CD4-positive, alpha-beta memory T cell (primary cell): ENCODE data around the gene LSM2. TPM values are rescaled to one million over a fixed set of nuclear protein-coding genes. Genes with fewer than 3 reads are reported as not detected.
A peak's percentile ranks its signal among the peaks of the same experiment; 100 is the strongest.

ENCODE experiments used
- CTCF ChIA-PET: fragments of 350-600 bp; sonication (Branson Sonifier 250); formaldehyde crosslinking; loops from one replicate; lab custom pipeline; 2021; ENCODE audit warnings: inconsistent platforms; ENCODE audit not compliant: partially characterized antibody; lab: Charles Lee
- POLR2A ChIA-PET: fragments of 350-600 bp; sonication (Branson Sonifier 250); formaldehyde crosslinking; loops from one replicate; lab custom pipeline; 2021; ENCODE audit not compliant: partially characterized antibody; lab: Charles Lee
- DNase-seq, 5 donors: peaks; one replicate each; pipeline versions ENCODE4 v3.0.0 to v3.0.0-alpha.2; 2020 to 2022; ENCODE audit warnings: mixed read lengths in 1 of 5
- H3K27ac ChIP-seq: one replicate; pipeline ENCODE4 v1.7.0; 2013; ENCODE audit warnings: low read depth, low read length
- H3K27me3 ChIP-seq: 2 replicates; pipeline ENCODE4 v1.7.0; 2013; ENCODE audit warnings: mild to moderate bottlenecking, low read length, moderate library complexity; ENCODE audit not compliant: insufficient read depth
- H3K36me3 ChIP-seq: 2 replicates; pipeline ENCODE4 v1.7.0; 2013; ENCODE audit warnings: mild to moderate bottlenecking, low read length, moderate library complexity; ENCODE audit not compliant: insufficient read depth
- H3K4me1 ChIP-seq: 2 replicates; pipeline ENCODE4 v1.7.0; 2013; ENCODE audit warnings: mild to moderate bottlenecking, low read length, moderate library complexity; ENCODE audit not compliant: insufficient read depth
- H3K4me3 ChIP-seq, 2 donors: one replicate each; pipeline ENCODE4 v1.7.0; 2013; ENCODE audit warnings: low read length in 2 of 2, mild to moderate bottlenecking in 1 of 2
- H3K9me3 ChIP-seq, 2 donors: one replicate each; pipeline ENCODE4 v1.7.0; 2013; ENCODE audit warnings: low read length in 2 of 2, control low read depth in 1 of 2; ENCODE audit not compliant: control insufficient read depth in 1 of 2
- H3K27ac Mint-ChIP-seq, 7 donors: one replicate each; pipeline ENCODE4 v1.8.0; 2020 to 2021; ENCODE audit warnings: mixed read lengths in 7 of 7, mild to moderate bottlenecking in 6 of 7, inconsistent platforms in 3 of 7, moderate library complexity in 3 of 7
- H3K27me3 Mint-ChIP-seq, 2 donors: one replicate each; pipeline ENCODE4 v1.8.0; 2020 to 2021; ENCODE audit warnings: mixed read lengths in 2 of 2
- H3K36me3 Mint-ChIP-seq, 2 donors: one replicate each; pipeline ENCODE4 v1.8.0; 2020 to 2021; ENCODE audit warnings: mixed read lengths in 2 of 2, inconsistent platforms in 1 of 2, mild to moderate bottlenecking in 1 of 2
- H3K4me1 Mint-ChIP-seq, 4 donors: one replicate each; pipeline ENCODE4 v1.8.0; 2020 to 2021; ENCODE audit warnings: mixed read lengths in 4 of 4, mild to moderate bottlenecking in 1 of 4
- H3K4me3 Mint-ChIP-seq, 8 donors: one replicate each; pipeline ENCODE4 v1.8.0; 2020 to 2021; ENCODE audit warnings: mixed read lengths in 8 of 8, mild to moderate bottlenecking in 7 of 8, moderate library complexity in 6 of 8, inconsistent platforms in 3 of 8
- H3K9me3 Mint-ChIP-seq, 8 donors: one replicate each; pipeline ENCODE4 v1.8.0; 2020 to 2021; ENCODE audit warnings: mixed read lengths in 8 of 8, mild to moderate bottlenecking in 5 of 8, inconsistent platforms in 3 of 8, moderate library complexity in 1 of 8
- intact Hi-C: fragments of 100-400 bp; cut with micrococcal nuclease; formaldehyde crosslinking; loops from one replicate; pipeline ENCODE4 v1.15.1; 2023
- polyA plus RNA-seq, 2 donors: library from polyadenylated mRNA; unstranded; fragments of 300-500 nt; fragmentation: Illumina TruSeq; gene quantifications; one replicate each; pipeline ENCODE4 v1.2.3, GENCODE V29; 2021
- total RNA-seq, 2 experiments: library from RNA; stranded (reverse); gene quantifications; one replicate each; pipeline ENCODE4 v1.2.3, GENCODE V29; 2021

The LSM2 gene
- total and polyA plus RNA-seq, 4 experiments from 2014 or later: 30.0 to 80.4 (median 51.0) TPM

DNA sequence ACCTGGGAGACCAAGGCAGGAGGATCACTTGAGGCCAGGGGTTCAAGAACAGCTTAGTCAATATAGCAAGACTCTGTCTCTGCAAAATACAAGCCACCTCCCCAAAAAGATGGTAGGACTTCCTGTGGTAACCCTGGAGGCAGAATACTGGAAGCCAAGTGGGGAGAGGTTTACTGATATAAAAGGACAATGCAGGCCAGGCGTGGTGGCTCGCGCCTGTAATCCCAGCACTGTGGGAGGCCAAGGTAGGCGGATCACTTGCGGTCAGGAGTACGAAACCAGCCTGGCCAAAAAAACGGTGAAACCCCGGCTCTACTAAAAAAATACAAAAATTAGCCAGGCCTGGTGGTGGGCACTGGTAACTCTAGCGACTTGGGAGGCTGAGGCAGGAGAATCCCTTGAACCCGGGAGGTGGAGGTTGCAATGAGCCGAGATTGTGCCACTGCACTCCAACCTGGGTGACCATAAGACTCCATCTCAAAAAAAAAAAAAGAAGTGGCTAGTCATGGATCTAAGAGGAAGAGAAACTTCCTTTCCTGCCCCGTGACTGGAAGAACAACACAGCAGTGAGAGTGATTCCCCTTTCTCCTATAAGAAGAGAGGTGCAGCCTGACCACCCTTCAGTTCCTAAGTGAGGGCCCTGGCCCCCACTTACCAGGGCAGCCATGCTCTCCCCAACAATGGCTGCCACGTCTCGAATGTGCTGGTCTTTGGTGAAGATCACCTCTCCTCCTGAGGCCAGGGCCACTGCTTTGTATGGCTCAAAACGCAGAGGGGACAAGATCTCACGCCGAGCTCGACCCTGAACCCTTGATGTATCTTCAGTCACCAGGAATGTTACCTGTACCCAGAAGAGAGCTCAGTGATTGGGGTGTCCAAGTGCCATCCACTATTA, 38.2 kb downstream of the LSM2 start:
- Histone ChIP-seq H3K36me3 (no peaks in the 10 kb centered on the region), H3K27me3 (no peaks in the 10 kb centered on the region), H3K4me3 (no peak overlapping the region), H3K4me1 (peaks cover 35% of the 10 kb centered on the region), H3K9me3 (no peaks in the 10 kb centered on the region), H3K27ac (no peak overlapping the region)
- no peak overlapping the region for H3K4me3 Mint-ChIP-seq
- H3K36me3 Mint-ChIP-seq: no peaks in the 10 kb centered on the region
- H3K27ac Mint-ChIP-seq: peak overlapping the region in 3 of 7 donors; percentile 55 to 65 (median 60)
- ChIA-PET POLR2A (interaction anchor here (0.7 to 7.1 kb wide), 7 partner anchors 31 to 66 kb away, joined by 3 to 78 read pairs (median 6); partner anchors contain the start of genes CLIC1, HSPA1A, HSPA1L and MSH5), CTCF (interaction anchor here (1.0 to 12.8 kb wide), 15 partner anchors 9 to 84 kb away, joined by 3 to 173 read pairs (median 8); partner anchors contain the start of genes CLIC1, DDAH2, HSPA1A and HSPA1B)
- intact Hi-C loops: loop anchor here (1.0 kb wide), 1 partner anchor 39 kb away; the partner anchor contains the start of gene DDAH2
- no peaks in the 10 kb centered on the region for H3K9me3 Mint-ChIP-seq
- no peak for DNase-seq
- peaks cover 15 to 36% (median 25%) of the 10 kb centered on the region in 4 donors for H3K4me1 Mint-ChIP-seq
- no peaks in the 10 kb centered on the region for H3K27me3 Mint-ChIP-seq

DNA sequence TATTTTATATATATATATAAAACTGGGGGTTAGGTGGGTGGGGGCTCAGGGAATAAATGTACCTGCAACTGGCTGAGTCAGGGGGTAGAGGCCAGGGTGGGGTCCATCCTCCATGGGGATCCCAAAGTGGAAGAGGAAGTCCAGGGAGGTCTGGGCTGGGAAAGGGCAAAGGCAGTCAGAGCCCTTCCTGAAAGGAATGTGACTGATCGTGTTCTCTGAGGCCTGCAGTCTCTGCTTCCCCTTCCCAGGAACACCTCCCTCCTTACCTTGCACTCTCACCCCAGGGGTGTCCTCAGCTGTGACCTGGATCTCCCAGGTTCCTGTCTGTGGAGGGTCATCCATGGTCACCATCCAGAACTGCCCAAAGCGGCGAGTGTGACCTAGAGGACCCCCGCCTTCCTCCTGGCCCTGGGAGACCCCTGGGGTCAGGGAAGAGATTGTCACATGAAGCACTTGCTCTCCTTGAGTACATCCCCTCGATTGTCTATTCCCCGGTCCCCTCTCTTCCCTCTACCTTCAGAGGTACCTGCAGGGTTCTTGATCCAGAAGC, 39.6 kb downstream of the LSM2 start:
- Histone ChIP-seq H3K27me3 (no peaks in the 10 kb centered on the region), H3K27ac (no peak overlapping the region), H3K9me3 (no peaks in the 10 kb centered on the region), H3K36me3 (no peaks in the 10 kb centered on the region), H3K4me3 (no peak overlapping the region), H3K4me1 (peaks cover 21% of the 10 kb centered on the region)
- Mint-ChIP-seq H3K27ac (no peak overlapping the region), H3K4me1 (peaks cover 9 to 24% (median 18%) of the 10 kb centered on the region in 4 donors), H3K27me3 (no peaks in the 10 kb centered on the region), H3K9me3 (no peaks in the 10 kb centered on the region), H3K36me3 (peaks cover 0 to 1% of the 10 kb centered on the region in 2 donors), H3K4me3 (no peak overlapping the region)
- POLR2A ChIA-PET: no interaction called here
- intact Hi-C loops: no loop called here
- no peak for DNase-seq
- CTCF ChIA-PET: interaction anchor here (12.8 kb wide), 1 partner anchor 33 kb away, joined by 173 read pairs; the partner anchor contains the start of genes CLIC1, DDAH2 and MSH5

DNA sequence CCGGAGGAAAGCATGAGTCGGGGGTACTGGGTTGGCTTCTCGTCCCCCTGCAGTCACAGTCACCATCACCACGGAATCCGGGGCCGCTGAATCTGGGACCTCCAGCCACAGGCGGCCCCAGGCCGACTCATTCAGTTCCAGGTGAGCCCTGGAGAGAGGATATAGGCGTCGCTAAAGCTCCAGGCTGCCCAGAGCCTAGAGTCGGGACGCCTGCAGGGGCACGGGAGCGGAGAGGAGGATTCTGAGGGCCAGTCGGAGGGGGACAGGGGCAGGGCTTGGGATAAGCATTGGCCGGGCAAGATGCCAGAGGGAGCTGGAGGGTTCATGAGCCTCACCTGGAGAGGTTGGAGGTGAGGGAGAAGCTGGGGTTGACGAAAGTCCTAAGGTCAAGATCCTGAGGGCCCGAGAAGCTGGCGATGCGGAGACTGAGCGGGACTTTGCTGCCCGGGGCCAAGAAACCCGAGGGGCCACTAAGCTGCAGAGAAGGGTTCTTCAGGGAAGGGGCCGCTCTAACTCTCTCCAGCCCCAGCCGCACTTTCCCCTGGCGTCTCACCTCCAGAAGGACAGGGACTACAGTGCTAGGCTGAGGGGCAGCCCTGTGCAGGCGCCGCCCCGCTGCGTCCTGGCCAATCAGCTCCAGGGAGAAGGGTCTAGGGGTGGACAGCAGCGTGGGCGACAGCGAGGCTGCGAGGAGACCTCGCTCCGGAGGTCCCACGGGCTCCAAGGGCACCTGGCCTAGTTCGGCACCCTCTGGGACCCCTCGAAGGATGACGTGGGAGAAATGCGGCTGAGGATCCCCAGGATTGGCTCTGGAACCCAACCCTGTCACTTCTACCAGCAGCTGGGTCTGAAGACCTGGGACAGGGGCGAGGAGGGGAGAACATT, 40.6 kb downstream of the LSM2 start:
- Mint-ChIP-seq H3K4me3 (no peak overlapping the region), H3K27ac (no peak overlapping the region), H3K4me1 (peaks cover 6 to 18% (median 12%) of the 10 kb centered on the region in 4 donors), H3K36me3 (peaks cover 2 to 3% of the 10 kb centered on the region in 2 donors), H3K27me3 (no peaks in the 10 kb centered on the region), H3K9me3 (no peaks in the 10 kb centered on the region)
- H3K4me3 ChIP-seq: no peak overlapping the region
- H3K9me3 ChIP-seq: no peaks in the 10 kb centered on the region
- intact Hi-C loops: no loop called here
- H3K4me1 ChIP-seq: peaks cover 11% of the 10 kb centered on the region
- H3K36me3 ChIP-seq: no peaks in the 10 kb centered on the region
- CTCF ChIA-PET: interaction anchor here (0.9 kb wide), 1 partner anchor 36 kb away, joined by 3 read pairs; no protein-coding TSS in a partner anchor
- POLR2A ChIA-PET: no interaction called here
- no peaks in the 10 kb centered on the region for H3K27me3 ChIP-seq
- no peak overlapping the region for H3K27ac ChIP-seq
- no peak for DNase-seq

DNA sequence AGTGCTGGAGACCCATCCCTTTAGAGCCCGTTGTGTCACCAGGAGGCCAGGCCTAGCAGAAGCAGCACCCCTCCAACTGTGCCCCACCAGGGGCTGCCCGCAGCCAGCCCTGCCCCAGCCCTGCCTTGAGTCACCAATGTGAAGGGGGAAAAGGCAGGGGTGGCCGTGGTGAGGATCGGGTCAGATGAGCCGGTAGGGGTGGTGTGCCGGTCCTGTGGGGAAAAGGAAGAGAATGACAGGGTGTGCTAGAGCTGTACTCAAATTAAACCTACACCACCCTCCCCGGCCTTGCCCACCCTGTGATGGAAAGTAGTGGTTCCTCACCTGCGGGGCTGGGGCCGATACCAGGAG, 41.2 kb downstream of the LSM2 start:
- no peaks in the 10 kb centered on the region for H3K27me3 ChIP-seq
- H3K27ac Mint-ChIP-seq: no peak overlapping the region
- no peaks in the 10 kb centered on the region for H3K9me3 ChIP-seq
- no peaks in the 10 kb centered on the region for H3K36me3 ChIP-seq
- intact Hi-C loops: no loop called here
- ChIA-PET POLR2A (no interaction called here), CTCF (no interaction called here)
- H3K27ac ChIP-seq: no peak overlapping the region
- peaks cover 5% of the 10 kb centered on the region for H3K4me1 ChIP-seq
- H3K27me3 Mint-ChIP-seq: no peaks in the 10 kb centered on the region
- DNase-seq: no peak
- peaks cover 4 to 13% (median 10%) of the 10 kb centered on the region in 4 donors for H3K4me1 Mint-ChIP-seq
- no peaks in the 10 kb centered on the region for H3K9me3 Mint-ChIP-seq
- H3K36me3 Mint-ChIP-seq: peaks cover 3 to 5% of the 10 kb centered on the region in 2 donors
- no peak overlapping the region for H3K4me3 Mint-ChIP-seq
- no peak overlapping the region for H3K4me3 ChIP-seq

DNA sequence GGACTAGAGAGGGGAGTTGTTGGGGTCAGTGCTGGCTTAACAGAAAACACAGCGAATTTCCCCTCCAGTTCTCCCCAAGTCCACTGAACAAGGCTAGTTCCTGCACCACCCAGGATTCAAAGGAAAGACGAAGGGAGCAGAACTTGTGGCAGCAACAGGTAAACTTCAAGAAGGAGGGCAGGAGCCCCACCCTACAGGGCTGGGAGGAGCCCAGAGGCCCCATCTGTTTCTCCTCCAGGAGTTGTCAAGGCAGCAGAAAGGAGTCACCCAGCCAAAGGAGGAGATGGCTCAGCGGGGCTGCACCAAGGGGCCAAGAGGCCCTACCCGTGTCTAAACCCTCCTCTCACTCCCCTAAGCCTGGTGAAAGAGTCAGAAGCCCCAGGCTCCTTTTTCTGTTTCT, 42.6 kb downstream of the LSM2 start:
- Histone ChIP-seq H3K4me3 (no peak overlapping the region), H3K27ac (no peak overlapping the region), H3K27me3 (no peaks in the 10 kb centered on the region), H3K36me3 (no peaks in the 10 kb centered on the region), H3K4me1 (no peaks in the 10 kb centered on the region), H3K9me3 (no peaks in the 10 kb centered on the region)
- H3K9me3 Mint-ChIP-seq: no peaks in the 10 kb centered on the region
- DNase-seq: no peak
- ChIA-PET POLR2A (no interaction called here), CTCF (no interaction called here)
- no peaks in the 10 kb centered on the region for H3K27me3 Mint-ChIP-seq
- no peak overlapping the region for H3K27ac Mint-ChIP-seq
- intact Hi-C loops: no loop called here
- peaks cover 0 to 5% (median 3%) of the 10 kb centered on the region in 4 donors for H3K4me1 Mint-ChIP-seq
- peaks cover 5 to 7% of the 10 kb centered on the region in 2 donors for H3K36me3 Mint-ChIP-seq
- H3K4me3 Mint-ChIP-seq: no peak overlapping the region

DNA sequence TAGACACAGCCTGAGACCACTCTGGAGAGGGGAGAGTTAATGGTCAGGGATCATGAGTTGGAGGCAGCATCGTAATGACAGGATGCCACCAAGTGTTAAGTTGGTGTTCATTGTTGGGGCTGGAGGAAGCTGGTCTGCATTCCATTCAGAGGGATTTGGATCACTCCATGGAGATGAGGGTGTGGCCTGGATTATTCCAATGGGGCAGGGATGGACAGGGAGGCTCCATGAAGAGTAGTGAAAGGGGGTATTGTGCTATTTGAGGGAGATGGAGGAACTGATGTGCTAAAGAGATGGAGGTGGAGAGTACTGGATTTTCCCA, 43.2 kb downstream of the LSM2 start:
- H3K4me1 ChIP-seq: no peaks in the 10 kb centered on the region
- no peak for DNase-seq
- Mint-ChIP-seq H3K9me3 (no peaks in the 10 kb centered on the region), H3K36me3 (peaks cover 5 to 11% of the 10 kb centered on the region in 2 donors), H3K27ac (peak overlapping the region in 2 of 7 donors; percentile 53 to 70), H3K4me3 (no peak overlapping the region), H3K4me1 (peaks cover 0 to 5% (median 3%) of the 10 kb centered on the region in 4 donors), H3K27me3 (no peaks in the 10 kb centered on the region)
- ChIA-PET POLR2A (no interaction called here), CTCF (no interaction called here)
- intact Hi-C loops: no loop called here
- H3K27me3 ChIP-seq: no peaks in the 10 kb centered on the region
- no peaks in the 10 kb centered on the region for H3K36me3 ChIP-seq
- no peaks in the 10 kb centered on the region for H3K9me3 ChIP-seq
- no peak overlapping the region for H3K27ac ChIP-seq
- no peak overlapping the region for H3K4me3 ChIP-seq
